ENCODE results near the gene OR14J1. TPM values are rescaled to one million over a fixed set of nuclear protein-coding genes. Genes with fewer than 3 reads are reported as not detected.

OR14J1 gene
- not detected in 2 replicates for total RNA-seq

GRCh38 chr6:29301316-29301715, at the start of gene OR14J1:
Gene OR14J1, plus strand, starts transcription at chr6:29301701. Its CDS starts 4,989 bp downstream, at chr6:29306690.

Other genes starting within 250 kb of the OR14J1 start
- gene OR2B3, start 214.4 kb upstream of the OR14J1 start, total RNA-seq, result not detected in 2 replicates
- gene OR2J1, start 202.2 kb upstream of the OR14J1 start, total RNA-seq, result not detected in 2 replicates
- gene OR2J3, start 193.6 kb upstream of the OR14J1 start, total RNA-seq, result not detected in 2 replicates
- gene OR2J2, start 130.8 kb upstream of the OR14J1 start, total RNA-seq, result not detected in 2 replicates
- gene OR5V1, start 67.2 kb downstream of the OR14J1 start, total RNA-seq, result not detected in 2 replicates
- gene OR12D3, start 73.6 kb downstream of the OR14J1 start, total RNA-seq, result not detected in 2 replicates
- gene OR12D2, start 93.9 kb downstream of the OR14J1 start, total RNA-seq, result not detected in 2 replicates
- gene OR12D1, start 113.2 kb downstream of the OR14J1 start, total RNA-seq, result not detected in 2 replicates
- gene OR10C1, start 137.6 kb downstream of the OR14J1 start, total RNA-seq, result not detected in 2 replicates
- gene OR11A1, start 155.4 kb downstream of the OR14J1 start, total RNA-seq, result not detected in 2 replicates
- not detected in 2 replicates for gene OR2H1, start 155.5 kb downstream of the OR14J1 start, total RNA-seq
- gene MAS1L, start 186.3 kb downstream of the OR14J1 start, total RNA-seq, result not detected in 2 replicates